Endometrial microvascular endothelial cells (primary cell): ENCODE measurements around the gene LINGO1. TPM values are rescaled to one million over a fixed set of nuclear protein-coding genes. Genes with fewer than 3 reads are reported as not detected.

Experiments used
- in situ Hi-C: cut with HindIII; loops from 2 replicates; pipeline ENCODE4 v1.10.0; 2017; ENCODE audit warnings: low sequenced_read_pairs, low pct_unique_long_range_greater_than_20kb; ENCODE audit errors: inconsistent ontology term
- total RNA-seq: library from RNA; depleted of rRNA; stranded (reverse); fragments of >200 nt; gene quantifications from one replicate; pipeline ENCODE4 v1.2.3, GENCODE V29; 2015; ENCODE audit errors: inconsistent ontology term

Gene LINGO1
- total RNA-seq, 1 donor from 2014 or later: not detected

DNA sequence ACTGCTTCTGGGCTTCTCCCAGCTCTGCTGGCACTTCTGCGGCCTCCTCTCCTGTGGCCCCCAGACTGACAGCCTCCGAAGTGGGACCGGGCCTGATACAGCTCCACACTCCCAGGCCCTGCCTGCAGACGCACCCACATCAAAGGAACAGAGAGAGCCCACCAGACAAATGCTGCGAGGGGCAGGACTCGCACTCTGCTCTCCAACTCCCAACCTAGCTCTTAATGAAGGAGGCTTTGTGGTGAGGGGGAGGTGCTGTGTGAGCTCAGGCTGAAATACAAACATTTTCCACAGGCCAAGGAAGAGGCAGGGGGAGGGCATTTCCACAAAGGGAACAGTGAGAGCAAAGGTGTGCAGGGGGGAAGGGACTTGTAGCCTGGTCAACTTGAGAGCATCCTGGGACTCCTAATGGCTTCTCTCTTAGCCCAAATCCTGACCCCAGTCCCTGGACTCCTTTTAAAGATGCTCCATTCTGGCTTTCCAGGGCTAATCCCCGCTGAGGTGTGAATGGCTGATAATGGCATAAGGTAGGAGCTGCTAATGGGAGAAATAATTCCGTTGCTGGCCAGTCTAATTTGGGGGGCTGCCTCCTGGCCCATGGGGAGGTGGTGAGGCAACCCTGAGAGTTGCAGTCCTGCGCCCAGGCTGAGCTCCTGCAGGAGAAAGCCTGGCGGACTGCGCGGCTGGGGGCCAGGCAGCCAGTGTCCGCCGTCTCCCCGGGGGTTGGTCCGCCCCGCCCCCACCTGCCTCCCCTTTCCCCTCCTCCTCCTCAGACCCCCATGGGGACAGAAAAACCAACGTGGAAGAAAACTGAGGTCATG is 9.6 kb downstream of the LINGO1 start:
- in situ Hi-C loops: no loop called here

GRCh38 chr15:77622209-77622933 is 10.3 kb downstream of the LINGO1 start:
- in situ Hi-C loops: no loop called here

GRCh38 chr15:77621847-77622208 is 10.9 kb downstream of the LINGO1 start:
- in situ Hi-C loops: no loop called here

DNA sequence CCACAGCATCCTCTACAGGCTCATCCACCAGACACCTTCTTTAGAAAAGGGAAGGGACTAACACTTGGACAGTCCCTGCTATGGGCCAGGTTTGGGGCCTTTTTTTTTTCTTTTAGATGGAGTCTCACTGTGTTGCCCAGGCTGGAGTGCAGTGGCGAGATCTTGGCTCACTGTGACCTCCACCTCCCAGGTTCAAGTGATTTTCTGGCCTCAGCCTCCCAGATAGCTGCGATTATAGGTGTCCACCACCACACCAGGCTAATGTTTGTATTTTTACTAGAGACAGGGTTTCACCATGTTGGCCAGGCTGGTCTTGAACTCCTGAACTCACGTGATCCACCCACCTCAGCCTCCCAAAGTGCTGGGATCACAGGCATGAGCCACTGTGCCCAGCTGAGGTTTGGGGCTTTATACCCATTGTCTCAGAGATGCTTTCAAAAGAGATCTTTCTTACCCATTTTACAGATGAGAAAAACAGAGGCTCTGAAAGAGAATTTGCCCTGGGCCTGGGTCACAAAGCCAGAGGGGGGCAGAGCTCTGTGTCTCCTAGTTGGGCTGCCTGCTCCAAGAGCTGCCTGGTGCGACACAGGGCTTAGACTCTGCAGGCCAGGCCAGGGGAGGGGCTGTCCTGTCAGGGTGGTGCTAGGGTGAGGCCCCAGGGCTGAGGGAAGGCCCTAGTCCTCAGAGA is 11.6 kb downstream of the LINGO1 start:
- in situ Hi-C loops: no loop called here

DNA sequence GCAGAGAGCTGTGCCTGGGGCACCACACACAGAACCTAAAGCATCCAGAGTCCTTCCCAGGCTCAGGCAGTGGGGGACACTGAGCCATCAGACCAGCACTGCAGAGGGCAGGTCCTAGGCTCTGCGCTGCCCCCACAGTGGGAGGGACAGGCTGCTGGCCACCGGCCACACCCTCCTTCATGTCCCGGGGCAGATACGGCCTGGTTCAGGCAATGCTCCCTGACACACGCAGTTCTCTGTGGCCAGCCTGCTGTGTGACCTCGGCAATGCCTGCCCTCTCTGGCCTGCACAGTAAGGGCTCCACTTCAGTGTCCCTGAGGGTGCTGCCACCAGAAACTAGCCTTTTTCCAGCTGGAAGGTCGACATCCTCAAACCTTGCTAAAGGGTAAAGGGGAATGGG is 12.4 kb downstream of the LINGO1 start:
- in situ Hi-C loops: no loop called here

GRCh38 chr15:77619883-77620282 is 12.8 kb downstream of the LINGO1 start:
- in situ Hi-C loops: no loop called here

- in situ Hi-C loops: no loop called here
These were observed 15.1 kb downstream of the LINGO1 start for GRCh38 chr15:77617476-77618230.

DNA sequence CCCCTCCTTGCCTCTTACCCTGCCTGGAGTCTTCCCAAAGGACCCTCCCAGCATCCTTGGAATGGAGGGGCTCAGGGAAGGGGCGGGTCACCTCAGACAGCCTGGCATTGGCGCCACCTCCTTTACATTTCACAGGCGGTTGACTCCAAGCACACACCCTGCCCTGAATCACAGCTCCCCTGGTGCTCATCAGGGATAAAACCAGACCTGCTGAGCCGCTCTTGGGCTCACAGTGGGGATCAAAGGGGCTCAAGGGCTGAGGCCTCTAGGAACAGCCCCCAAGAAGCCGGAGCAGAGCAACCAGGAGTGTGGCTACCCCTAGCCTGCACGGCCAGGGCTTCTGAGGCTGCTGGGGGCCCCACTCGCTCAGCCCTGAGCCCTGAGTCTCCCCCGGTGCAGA is 16.6 kb downstream of the LINGO1 start:
- in situ Hi-C loops: no loop called here

DNA sequence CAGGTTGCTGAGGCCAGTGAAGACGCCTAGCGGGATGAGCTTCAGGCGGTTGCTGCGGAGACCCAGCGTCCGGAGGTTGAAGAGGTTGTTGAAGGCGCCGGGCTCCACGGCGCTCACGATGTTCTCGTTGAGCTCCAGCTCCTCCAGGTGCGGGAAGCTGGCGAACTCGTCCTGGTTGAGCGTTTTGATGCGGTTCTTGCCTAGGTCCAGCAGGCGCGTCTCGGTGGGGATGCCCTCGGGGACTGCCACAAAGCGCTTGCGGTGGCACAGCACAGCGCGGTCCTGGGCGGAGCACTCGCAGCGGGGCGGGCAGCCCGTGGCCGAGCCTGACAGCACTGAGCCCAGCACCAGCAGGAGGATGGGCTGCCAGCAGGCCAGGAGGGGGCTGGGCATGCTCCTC is 17.2 kb downstream of the LINGO1 start:
- in situ Hi-C loops: no loop called here

- in situ Hi-C loops: no loop called here
These were observed 18.4 kb downstream of the LINGO1 start for GRCh38 chr15:77614251-77614806.

- in situ Hi-C loops: no loop called here
These were observed 18.9 kb downstream of the LINGO1 start for GRCh38 chr15:77613814-77614213.

- in situ Hi-C loops: no loop called here
These were observed 19.6 kb downstream of the LINGO1 start for GRCh38 chr15:77612958-77613601.

DNA sequence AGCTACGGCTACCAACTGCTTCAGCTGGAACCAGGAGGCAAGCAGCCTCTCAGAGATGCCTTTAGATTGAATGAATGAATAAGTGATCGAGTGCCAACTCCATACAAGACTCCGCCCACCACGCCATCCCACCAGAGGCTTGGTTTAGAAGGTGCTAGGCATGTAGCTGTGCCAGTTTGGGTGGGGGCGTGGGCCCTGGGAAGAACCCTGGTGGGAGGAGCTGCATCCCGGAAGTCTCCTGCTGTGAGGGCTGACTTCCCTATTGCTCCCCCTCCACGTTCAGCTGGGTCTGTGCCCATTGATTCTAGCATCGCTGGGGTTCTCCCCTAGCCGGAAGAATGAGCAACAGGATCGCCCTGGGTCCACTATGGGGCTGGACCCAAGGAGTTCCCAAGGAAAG is 20.9 kb downstream of the LINGO1 start:
- in situ Hi-C loops: no loop called here

- in situ Hi-C loops: no loop called here
These were observed 22.0 kb downstream of the LINGO1 start for GRCh38 chr15:77610731-77611130.

- in situ Hi-C loops: no loop called here
These were observed 23.2 kb downstream of the LINGO1 start for GRCh38 chr15:77609558-77609957.

GRCh38 chr15:77608774-77609173 is 23.9 kb downstream of the LINGO1 start:
- in situ Hi-C loops: no loop called here

DNA sequence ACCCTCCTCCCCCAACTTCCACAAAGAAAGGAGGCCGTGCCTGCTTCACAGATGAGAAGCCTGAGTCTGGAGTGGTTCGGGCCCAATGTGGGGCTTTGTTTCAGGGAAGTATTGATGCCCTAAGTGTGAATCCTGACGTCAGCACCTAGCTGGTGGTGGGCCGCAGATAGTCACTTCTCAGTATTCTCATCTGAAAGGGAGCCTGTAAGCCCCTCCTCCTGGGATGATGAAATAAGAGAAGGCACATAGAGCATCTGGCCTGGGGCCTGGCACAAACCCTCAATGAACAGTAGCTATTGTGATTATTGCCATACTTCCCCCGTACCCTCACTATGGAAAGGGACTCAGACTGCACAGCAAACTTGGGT is 24.8 kb downstream of the LINGO1 start:
- in situ Hi-C loops: no loop called here

GRCh38 chr15:77607111-77607893 is 25.4 kb downstream of the LINGO1 start:
- in situ Hi-C loops: no loop called here
